NCI-H2196 (cell line): ENCODE data around the gene LRP1.

Experiments used
- DNase-seq: peaks from one replicate; lab custom pipeline; 2025; ENCODE audit not compliant: unreplicated experiment; lab: John Stamatoyannopoulos, UW

LRP1 gene

DNA sequence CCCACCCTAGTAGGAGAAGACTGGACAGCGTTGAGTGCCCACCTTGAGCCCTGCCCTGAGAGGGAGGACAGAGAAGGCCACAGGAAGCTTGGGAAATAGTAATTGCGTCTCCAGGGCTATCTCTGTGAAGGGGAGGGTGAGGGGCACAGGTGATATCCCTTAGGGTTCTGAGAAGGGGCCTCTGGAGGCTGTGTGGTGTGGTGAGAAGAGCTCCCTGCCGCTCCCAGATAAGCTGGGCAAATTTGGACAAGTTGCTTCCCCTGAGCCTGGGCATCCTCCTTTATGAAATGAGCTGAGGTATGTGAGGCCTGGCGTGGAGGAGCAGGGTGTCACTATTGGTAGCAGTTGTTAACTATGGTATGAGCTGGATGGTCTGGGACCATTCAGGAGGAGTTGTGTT lies 42.6 kb downstream of the LRP1 start:
- DNase-seq = no peak

GRCh38 chr12:57171668-57172067 lies 43.4 kb downstream of the LRP1 start:
- DNase-seq = no peak

DNA sequence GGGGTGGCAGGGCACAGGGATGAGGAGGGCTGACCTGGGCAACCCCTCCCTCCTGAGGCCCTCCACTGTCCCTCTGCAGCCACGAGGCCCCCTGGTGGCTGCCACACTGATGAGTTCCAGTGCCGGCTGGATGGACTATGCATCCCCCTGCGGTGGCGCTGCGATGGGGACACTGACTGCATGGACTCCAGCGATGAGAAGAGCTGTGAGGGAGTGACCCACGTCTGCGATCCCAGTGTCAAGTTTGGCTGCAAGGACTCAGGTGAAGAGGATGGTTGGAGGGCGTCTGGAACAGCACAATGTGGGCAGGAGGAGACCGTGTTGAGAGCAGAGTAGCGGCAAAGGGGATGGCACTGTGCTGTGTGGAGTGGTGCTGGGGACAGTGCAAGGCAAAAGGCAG lies 44.8 kb downstream of the LRP1 start:
- peak; percentile 14 for DNase-seq

DNA sequence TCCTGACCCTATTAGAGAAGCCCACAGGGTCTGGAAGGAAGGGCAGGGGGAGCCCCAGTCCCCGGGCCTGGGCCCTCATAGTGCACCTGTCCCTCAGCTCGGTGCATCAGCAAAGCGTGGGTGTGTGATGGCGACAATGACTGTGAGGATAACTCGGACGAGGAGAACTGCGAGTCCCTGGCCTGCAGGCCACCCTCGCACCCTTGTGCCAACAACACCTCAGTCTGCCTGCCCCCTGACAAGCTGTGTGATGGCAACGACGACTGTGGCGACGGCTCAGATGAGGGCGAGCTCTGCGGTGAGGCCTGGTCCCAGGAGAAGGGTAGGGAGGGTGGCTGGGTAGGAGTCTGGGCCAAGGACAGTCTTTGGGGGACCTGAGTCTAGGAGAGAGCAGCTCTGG lies 45.4 kb downstream of the LRP1 start:
- DNase-seq = no peak

DNA sequence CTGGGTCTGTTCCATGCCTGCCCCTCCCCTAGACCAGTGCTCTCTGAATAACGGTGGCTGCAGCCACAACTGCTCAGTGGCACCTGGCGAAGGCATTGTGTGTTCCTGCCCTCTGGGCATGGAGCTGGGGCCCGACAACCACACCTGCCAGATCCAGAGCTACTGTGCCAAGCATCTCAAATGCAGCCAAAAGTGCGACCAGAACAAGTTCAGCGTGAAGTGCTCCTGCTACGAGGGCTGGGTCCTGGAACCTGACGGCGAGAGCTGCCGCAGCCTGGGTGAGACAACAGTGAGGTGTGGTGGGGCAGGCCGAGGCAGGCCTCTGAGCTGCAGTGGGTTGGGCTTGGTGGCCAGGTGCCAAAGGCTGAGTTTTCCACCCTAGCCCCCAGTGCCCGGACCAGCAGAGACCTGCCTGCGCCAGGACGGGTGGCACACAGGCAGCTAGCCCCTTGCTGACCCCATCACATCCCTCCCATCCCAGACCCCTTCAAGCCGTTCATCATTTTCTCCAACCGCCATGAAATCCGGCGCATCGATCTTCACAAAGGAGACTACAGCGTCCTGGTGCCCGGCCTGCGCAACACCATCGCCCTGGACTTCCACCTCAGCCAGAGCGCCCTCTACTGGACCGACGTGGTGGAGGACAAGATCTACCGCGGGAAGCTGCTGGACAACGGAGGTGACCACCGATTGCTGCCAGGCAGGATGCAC lies 47.3 kb downstream of the LRP1 start:
- DNase-seq = peak; percentile 93

- no peak for DNase-seq
These were observed 47.8 kb downstream of the LRP1 start for GRCh38 chr12:57176139-57176477.

DNA sequence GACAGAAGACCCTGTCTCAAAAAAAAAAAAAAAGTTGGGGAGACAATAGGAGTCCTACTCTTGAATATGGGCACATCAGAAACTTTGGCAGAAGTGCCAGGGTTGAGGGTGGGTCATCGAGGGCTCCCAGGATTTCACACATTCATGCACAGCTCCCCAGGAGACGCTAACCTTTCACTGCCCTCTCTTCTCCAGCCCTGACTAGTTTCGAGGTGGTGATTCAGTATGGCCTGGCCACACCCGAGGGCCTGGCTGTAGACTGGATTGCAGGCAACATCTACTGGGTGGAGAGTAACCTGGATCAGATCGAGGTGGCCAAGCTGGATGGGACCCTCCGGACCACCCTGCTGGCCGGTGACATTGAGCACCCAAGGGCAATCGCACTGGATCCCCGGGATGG lies 48.6 kb downstream of the LRP1 start:
- no peak for DNase-seq

DNA sequence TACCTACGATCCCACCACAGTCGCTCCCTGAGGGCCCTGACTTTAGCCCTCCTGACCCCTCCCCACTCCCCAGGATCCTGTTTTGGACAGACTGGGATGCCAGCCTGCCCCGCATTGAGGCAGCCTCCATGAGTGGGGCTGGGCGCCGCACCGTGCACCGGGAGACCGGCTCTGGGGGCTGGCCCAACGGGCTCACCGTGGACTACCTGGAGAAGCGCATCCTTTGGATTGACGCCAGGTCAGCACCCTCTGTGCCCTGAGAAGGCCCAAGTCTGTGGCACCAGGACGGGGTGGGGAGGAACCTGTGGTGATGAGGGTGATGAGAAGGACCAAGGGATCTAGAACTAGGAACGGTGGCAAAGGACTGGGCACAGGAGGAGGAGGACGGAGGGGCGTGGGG lies 49.1 kb downstream of the LRP1 start:
- DNase-seq = no peak

- DNase-seq = no peak
These were observed 49.9 kb downstream of the LRP1 start for GRCh38 chr12:57178213-57178612.

DNA sequence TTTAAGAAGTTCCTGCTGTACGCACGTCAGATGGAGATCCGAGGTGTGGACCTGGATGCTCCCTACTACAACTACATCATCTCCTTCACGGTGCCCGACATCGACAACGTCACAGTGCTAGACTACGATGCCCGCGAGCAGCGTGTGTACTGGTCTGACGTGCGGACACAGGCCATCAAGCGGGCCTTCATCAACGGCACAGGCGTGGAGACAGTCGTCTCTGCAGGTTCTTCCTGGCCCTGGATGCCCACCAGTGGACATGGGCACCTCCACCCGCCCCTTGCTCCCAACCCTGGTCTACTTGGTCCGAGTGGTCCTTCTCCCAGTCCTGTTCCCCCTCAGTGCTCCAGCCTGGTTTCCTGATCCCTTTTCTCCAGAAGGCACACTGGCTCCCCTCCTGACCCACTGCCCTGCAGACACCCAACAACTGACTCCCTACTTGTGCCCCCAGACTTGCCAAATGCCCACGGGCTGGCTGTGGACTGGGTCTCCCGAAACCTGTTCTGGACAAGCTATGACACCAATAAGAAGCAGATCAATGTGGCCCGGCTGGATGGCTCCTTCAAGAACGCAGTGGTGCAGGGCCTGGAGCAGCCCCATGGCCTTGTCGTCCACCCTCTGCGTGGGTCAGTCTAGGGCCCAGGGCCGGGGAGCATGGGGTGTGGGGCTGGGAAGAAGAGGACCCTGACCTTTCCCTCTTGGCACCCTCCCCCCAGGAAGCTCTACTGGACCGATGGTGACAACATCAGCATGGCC lies 51.2 kb downstream of the LRP1 start:
- DNase-seq = no peak

GRCh38 chr12:57180321-57180989 lies 52.2 kb downstream of the LRP1 start:
- no peak for DNase-seq

DNA sequence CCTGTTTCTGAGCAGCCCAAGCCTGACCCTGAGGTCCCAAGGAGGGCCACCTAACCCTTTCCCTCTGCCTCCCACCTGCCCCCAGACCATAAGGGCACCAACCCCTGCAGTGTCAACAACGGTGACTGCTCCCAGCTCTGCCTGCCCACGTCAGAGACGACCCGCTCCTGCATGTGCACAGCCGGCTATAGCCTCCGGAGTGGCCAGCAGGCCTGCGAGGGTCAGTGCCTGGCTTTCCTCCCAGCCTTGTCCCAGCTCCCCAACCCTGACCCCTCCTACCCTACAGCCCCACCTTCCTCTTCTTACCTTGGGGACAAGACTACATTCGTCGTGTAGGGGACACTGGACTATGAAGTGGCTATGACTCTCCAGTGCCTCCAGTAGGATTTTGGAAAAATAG lies 52.8 kb downstream of the LRP1 start:
- no peak for DNase-seq

GRCh38 chr12:57181561-57182155 lies 53.4 kb downstream of the LRP1 start:
- DNase-seq = no peak

DNA sequence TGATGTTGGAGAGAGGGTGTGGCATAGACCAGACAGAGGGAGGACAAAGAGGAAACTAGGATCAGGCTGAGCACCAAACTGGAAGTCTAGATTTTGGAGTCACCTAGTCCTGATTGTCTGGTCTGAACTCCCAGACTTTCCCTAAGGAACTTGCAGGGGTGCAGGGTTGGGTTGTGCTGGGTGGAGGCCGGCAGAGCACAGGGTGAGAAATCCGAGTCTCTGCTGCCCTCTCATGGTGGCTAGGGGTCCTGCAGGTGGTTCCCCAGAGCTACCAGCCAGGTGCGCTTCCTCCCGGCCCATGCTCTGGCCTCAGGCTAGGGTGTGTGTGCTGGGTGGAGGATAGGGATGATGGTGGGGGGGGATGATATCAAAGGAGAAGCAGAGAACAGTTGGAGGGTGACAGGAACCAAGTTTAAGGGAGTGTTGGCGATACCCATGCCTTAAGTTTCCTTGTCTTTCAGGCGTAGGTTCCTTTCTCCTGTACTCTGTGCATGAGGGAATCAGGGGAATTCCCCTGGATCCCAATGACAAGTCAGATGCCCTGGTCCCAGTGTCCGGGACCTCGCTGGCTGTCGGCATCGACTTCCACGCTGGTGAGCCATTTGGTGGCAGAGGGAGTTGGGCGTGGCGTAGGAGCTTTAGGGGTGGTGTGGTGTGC lies 54.8 kb downstream of the LRP1 start:
- peak; percentile 83 for DNase-seq

DNA sequence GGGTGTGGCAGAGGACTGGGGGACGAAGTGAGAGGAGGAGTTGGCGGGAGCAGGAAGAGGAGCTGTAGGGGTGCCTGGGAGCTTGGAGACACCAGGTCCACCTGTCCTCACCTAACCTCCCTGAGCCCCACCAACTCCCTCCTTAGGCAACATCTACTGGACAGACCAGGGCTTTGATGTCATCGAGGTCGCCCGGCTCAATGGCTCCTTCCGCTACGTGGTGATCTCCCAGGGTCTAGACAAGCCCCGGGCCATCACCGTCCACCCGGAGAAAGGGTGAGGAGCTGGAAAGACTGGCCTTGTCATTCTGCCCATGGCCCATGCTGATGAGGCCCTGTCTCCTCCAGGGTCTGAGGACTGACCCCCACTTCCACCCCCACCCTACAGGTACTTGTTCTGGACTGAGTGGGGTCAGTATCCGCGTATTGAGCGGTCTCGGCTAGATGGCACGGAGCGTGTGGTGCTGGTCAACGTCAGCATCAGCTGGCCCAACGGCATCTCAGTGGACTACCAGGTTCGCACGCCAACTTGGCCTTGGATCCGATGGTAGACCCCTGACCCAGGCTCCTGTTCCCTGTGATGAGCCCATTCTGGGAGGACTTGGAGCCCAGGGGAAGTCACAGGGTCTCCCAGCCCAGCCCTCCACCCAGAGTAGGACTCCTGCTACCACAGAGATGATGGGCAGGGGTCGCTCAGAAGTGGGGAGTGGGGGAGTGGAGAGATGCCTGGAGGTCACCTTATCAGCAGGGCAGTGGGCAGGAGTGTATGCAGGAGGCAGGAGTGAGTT lies 55.8 kb downstream of the LRP1 start:
- no peak for DNase-seq

DNA sequence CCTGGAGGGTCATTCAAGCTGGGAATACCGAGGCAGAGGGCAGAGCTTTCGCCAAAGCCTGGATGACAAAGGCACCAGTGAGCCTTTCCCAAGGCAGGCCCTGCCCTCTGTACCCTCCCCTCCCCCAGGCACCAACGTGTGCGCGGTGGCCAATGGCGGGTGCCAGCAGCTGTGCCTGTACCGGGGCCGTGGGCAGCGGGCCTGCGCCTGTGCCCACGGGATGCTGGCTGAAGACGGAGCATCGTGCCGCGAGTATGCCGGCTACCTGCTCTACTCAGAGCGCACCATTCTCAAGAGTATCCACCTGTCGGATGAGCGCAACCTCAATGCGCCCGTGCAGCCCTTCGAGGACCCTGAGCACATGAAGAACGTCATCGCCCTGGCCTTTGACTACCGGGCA lies 57.1 kb downstream of the LRP1 start:
- DNase-seq = no peak

- DNase-seq = no peak
These were observed 57.7 kb downstream of the LRP1 start for GRCh38 chr12:57185906-57186508.

- no peak for DNase-seq
These were observed 59.2 kb downstream of the LRP1 start for GRCh38 chr12:57187222-57188089.

DNA sequence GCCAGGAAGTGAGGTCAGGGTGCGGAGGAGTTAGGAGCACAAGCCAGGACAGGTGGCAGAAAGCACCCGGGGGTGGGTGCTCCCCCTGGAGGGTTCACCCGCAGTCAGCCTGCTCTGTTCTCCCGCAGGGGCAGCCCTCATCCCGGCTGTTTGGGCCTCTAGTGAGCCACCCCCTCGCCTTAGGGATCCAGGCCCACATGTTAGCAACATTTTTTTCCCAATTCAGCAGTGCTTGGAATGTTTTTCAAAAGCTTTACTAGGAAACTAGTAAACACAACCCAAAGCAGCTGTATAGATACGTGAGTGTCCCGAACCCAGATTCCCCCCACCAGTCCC lies 59.8 kb downstream of the LRP1 start:
- DNase-seq = no peak
